GM18526 (cell line): Measurements from ENCODE around the gene YPEL5.

Experiments used
- POLR2A ChIP-seq: IDR thresholded peaks from 3 replicates; pipeline ENCODE4 v1.6.1; 2011; ENCODE audit not compliant: insufficient read length; ENCODE audit errors: extremely low read depth

Gene YPEL5

GRCh38 chr2:30180226-30180625 lies 33.4 kb downstream of the YPEL5 start:
- no peak for TF ChIP-seq POLR2A

- no peak for TF ChIP-seq POLR2A
These were observed 34.4 kb downstream of the YPEL5 start for GRCh38 chr2:30181176-30181575.

DNA sequence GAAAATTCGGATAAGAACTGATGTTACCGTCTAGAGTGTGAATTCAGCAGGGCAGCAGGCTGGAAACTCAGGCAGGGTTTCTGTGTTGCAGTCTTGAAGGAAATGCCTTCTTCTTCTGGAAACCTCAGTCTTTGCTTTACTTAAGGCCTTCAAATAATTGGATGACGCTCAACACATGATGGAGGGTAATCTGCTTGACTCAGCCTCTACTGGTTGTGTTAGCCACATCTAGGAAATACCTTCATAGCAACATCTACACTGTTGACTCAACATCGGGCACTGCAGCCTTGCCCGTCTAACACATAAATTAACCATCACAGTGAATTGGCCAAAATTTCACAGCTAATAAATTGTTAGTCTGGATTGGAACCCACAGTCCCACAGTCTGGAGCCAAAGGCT lies 37.2 kb downstream of the YPEL5 start:
- TF ChIP-seq POLR2A = no peak

- no peak for TF ChIP-seq POLR2A
These were observed 38.4 kb downstream of the YPEL5 start for GRCh38 chr2:30185178-30185577.

DNA sequence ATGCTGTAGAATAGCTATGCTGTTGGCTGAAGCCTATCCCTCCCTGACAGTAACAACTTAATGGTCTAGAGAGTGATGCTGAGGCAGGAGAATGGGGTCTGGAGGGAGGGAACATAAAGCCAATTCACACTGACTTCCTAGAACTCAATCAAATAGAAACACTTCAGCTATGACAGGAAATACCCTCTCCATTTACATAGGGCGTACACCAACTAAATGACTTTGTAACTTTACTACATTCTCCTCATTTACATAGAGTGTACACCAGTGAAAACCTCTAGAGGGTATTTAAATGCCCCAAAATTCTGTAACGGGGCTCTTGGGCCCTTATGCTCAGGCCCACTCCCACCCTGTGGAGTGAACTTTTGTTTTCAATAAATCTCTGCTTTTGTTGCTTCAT lies 41.5 kb downstream of the YPEL5 start:
- TF ChIP-seq POLR2A = no peak

- TF ChIP-seq POLR2A = no peak
These were observed 43.8 kb downstream of the YPEL5 start for GRCh38 chr2:30190637-30191036.

DNA sequence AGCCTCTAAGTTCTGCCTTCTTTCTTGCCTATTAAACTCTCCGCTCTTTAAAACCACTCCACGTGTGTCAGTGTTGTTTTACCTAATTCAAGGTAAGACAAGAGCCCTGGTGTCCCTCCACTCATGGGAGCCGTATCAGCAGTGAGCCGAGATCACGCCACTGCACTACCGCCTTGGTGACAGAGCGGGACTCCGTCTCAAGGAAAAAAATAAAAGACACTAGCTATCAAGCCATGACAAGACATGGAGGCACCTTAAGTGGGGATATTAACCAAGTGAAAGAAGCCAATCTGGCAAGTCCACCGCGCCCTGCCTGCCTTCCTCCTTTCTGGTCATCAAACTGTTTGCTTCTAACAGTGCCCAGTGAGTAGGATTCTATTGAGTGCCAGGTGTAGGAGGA lies 44.3 kb downstream of the YPEL5 start:
- no peak for TF ChIP-seq POLR2A

GRCh38 chr2:30191819-30192271 lies 45.0 kb downstream of the YPEL5 start:
- TF ChIP-seq POLR2A = no peak

DNA sequence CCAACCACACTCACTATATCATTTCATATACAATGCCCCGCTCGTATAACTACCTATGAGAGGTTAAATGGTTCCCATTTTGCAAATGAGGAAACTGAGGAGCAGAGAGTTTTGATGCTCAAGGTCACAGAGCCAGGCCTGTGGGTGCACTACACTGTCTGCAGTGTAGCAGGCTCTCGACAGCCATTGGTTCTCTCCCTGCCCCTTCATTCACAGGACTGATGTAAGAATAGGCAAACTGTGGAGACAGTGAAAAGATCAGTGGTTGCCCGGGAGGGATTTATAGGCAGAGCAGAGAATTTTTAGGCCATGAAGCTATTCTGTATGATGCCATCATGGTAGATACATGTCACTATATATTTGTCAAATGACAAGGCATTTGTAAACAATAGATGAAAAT lies 45.5 kb downstream of the YPEL5 start:
- TF ChIP-seq POLR2A = no peak

DNA sequence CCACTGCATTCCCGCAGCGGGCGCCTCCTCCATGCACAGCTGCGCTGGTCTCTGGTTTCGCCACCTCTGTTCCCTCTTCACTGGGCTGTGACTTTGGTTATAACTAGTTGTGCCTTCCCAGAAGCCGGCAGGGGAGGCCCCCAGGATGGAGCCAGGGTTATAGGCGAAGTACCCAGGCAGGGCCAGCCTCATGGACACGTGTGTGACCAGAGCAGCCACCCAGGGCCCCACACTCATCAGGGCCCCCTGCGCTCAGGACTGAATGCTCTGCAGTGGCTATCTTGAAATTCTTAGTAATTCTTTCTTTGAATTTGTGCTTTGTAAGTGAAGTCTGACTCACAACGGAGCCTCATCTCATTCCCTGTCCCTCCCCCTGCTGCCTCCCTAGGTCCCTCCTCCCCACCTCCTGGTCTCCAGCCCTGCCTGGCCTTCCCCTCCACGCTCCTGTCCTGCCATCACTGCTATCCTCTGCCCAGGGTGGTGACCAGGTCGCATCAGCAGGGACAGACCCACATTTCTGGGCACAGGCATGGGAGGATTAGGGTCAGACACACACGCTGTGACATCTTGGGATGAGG lies 46.4 kb downstream of the YPEL5 start:
- no peak for TF ChIP-seq POLR2A

- no peak for TF ChIP-seq POLR2A
These were observed 47.6 kb downstream of the YPEL5 start for GRCh38 chr2:30194421-30194820.

DNA sequence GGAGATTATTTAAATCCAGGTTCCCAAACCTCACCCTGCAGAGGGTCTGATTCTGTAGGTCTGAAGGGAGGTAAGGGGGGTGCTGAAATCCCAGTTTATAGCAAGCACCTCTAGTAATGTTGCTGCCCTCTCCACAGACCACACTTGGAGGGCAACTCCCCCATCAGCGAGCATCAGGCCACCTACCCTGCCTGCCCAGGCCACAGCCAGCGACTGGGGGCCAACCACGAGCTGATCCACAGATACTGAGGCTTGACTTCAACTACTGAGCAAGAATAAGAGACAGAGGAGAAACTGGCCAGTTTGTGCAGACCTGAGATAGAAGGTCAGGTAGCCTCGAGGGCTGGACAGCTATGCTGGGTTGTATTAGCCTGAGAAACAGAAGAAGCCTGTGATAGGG lies 48.2 kb downstream of the YPEL5 start:
- TF ChIP-seq POLR2A = no peak

DNA sequence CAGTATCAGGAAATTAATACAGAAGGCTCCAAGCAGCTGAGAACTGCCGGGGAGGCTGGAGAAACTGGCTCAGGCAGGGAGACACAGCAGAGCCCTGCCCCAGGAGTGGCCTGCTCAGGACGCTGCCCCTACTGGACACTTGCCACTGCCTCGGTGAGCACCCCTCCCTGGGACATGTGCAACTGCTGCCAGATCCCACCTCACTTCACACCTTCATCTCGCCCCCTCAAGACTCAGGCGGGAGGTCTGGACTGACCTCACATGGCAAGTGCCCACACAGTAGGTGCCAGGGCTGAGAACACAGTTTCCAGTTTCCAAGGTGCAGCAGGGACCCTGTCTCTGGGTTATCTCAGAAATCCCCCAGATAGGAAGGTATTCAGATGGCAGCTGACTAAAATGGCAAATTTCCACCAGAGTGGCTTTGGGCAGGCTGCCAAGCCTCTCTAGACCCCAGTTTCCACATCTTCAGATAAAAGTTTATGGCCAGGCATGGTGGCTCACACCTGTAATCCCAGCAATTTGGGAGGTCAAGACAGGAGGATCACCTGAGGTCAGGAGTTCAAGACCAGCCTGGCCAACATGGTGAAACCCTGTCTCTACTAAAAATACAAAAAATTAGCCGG lies 50.9 kb downstream of the YPEL5 start:
- no peak for TF ChIP-seq POLR2A

GRCh38 chr2:30201990-30202389 lies 55.2 kb downstream of the YPEL5 start:
- TF ChIP-seq POLR2A = no peak

- no peak for TF ChIP-seq POLR2A
These were observed 56.3 kb downstream of the YPEL5 start for GRCh38 chr2:30203156-30203555.

DNA sequence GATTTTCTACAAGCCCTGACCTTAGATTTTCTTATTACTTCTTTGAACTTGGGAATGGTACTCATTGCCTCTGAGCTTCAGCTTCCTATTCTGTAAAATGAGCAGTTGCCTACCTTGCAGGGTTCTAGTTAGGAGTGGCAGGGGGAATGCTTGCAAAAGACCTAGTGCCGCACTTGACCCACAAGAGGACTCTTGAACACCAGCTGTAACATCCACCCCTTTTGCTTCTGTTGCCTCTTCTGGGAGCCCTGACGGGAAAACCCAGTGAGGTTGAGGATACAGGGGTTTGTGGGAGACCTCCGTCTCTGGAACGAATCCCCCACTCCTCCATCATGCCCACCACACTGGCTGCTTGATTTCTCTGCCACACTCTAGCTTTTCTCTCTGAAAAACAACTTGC lies 57.5 kb downstream of the YPEL5 start:
- no peak for TF ChIP-seq POLR2A

- no peak for TF ChIP-seq POLR2A
These were observed 58.6 kb downstream of the YPEL5 start for GRCh38 chr2:30205456-30205855.

- TF ChIP-seq POLR2A = no peak
These were observed 59.9 kb downstream of the YPEL5 start for GRCh38 chr2:30206461-30207430.
